Activated B cell treated with CpG ODN at 0.5 μM for 24 hours (primary cell): Measurements from ENCODE around the gene AVPI1. TPM values are rescaled to one million over a fixed set of nuclear protein-coding genes. Genes with fewer than 3 reads are reported as not detected.

Experiments used
- ATAC-seq: fragments of 200-7000 bp; cut with Tn5 transposase; one replicate; pipeline ENCODE4 v1.10.0; 2021; ENCODE audit warnings: low read depth, mild to moderate bottlenecking, moderate library complexity
- CTCF ChIA-PET: fragments of 350-600 bp; sonication (Branson Sonifier 250); formaldehyde crosslinking; loops from one replicate; lab custom pipeline; 2021; ENCODE audit warnings: antibody characterized with exemption; lab: Charles Lee
- POLR2A ChIA-PET: fragments of 350-600 bp; sonication (Branson Sonifier 250); formaldehyde crosslinking; loops from one replicate; lab custom pipeline; 2021; ENCODE audit warnings: antibody characterized with exemption; lab: Charles Lee
- DNase-seq: peaks from one replicate; pipeline ENCODE4 v3.0.0; 2022
- H3K27ac Mint-ChIP-seq: one replicate; pipeline ENCODE4 v1.8.0; 2020; ENCODE audit warnings: mixed read lengths
- H3K27me3 Mint-ChIP-seq: one replicate; pipeline ENCODE4 v1.8.0; 2021; ENCODE audit warnings: mixed read lengths
- H3K36me3 Mint-ChIP-seq: one replicate; pipeline ENCODE4 v1.8.0; 2021; ENCODE audit warnings: low read depth, mixed read lengths
- H3K4me1 Mint-ChIP-seq: one replicate; pipeline ENCODE4 v1.8.0; 2021; ENCODE audit warnings: mixed read lengths
- H3K4me3 Mint-ChIP-seq: one replicate; pipeline ENCODE4 v1.8.0; 2020; ENCODE audit warnings: mild to moderate bottlenecking, mixed read lengths
- H3K9me3 Mint-ChIP-seq: one replicate; pipeline ENCODE4 v1.8.0; 2020; ENCODE audit warnings: mixed read lengths
- CTCF ChIP-seq: fragments of 200-600 bp; IDR thresholded peaks from one replicate; pipeline ENCODE4 v1.8.0; 2022; ENCODE audit warnings: antibody characterized with exemption, mild to moderate bottlenecking
- intact Hi-C: fragments of 100-400 bp; cut with micrococcal nuclease; formaldehyde crosslinking; loops from one replicate; pipeline ENCODE4 v1.15.1; 2024
- total RNA-seq: library from RNA; stranded (reverse); gene quantifications from 2 replicates; pipeline ENCODE4 v1.2.3, GENCODE V29; 2022

Gene AVPI1
- total RNA-seq, 1 donor from 2014 or later: 0.51 TPM

GRCh38 chr10:97675222-97675621, 11.8 kb downstream of the AVPI1 start:
- DNase-seq (no peak), ATAC-seq (no peak)
- ChIA-PET POLR2A (no interaction called here), CTCF (interaction anchor here (0.8 to 8.1 kb wide), 5 partner anchors 9 to 61 kb away, joined by 3 to 86 read pairs (median 10); partner anchors contain the start of gene ZFYVE27)
- H3K4me3 Mint-ChIP-seq: no peak overlapping the region
- H3K36me3 Mint-ChIP-seq: peaks cover 43% of the 10 kb centered on the region
- H3K9me3 Mint-ChIP-seq: no peaks in the 10 kb centered on the region
- no peak for TF ChIP-seq CTCF
- no peak overlapping the region for H3K27ac Mint-ChIP-seq
- intact Hi-C loops: no loop called here
- H3K4me1 Mint-ChIP-seq: peaks cover 13% of the 10 kb centered on the region
- H3K27me3 Mint-ChIP-seq: no peaks in the 10 kb centered on the region

- ATAC-seq: no peak
- TF ChIP-seq CTCF: no peak
- no peak overlapping the region for H3K27ac Mint-ChIP-seq
- intact Hi-C loops: no loop called here
- no peaks in the 10 kb centered on the region for H3K9me3 Mint-ChIP-seq
- H3K4me1 Mint-ChIP-seq: peaks cover 13% of the 10 kb centered on the region
- ChIA-PET POLR2A (no interaction called here), CTCF (interaction anchor here (0.9 to 8.1 kb wide), 2 partner anchors 13 to 58 kb away, joined by 3 to 86 read pairs; partner anchors contain the start of gene AVPI1)
- H3K4me3 Mint-ChIP-seq: no peak overlapping the region
- H3K36me3 Mint-ChIP-seq: peaks cover 49% of the 10 kb centered on the region
- no peaks in the 10 kb centered on the region for H3K27me3 Mint-ChIP-seq
- no peak for DNase-seq
These were observed 13.1 kb downstream of the AVPI1 start for GRCh38 chr10:97673736-97674525.

- Mint-ChIP-seq H3K36me3 (peaks cover 70% of the 10 kb centered on the region), H3K27me3 (no peaks in the 10 kb centered on the region), H3K4me3 (no peak overlapping the region), H3K9me3 (no peaks in the 10 kb centered on the region), H3K27ac (no peak overlapping the region), H3K4me1 (no peaks in the 10 kb centered on the region)
- intact Hi-C loops: no loop called here
- POLR2A ChIA-PET: no interaction called here
- ATAC-seq (no peak), DNase-seq (no peak)
- CTCF ChIA-PET: no interaction called here
- no peak for TF ChIP-seq CTCF
These were observed 17.5 kb downstream of the AVPI1 start for GRCh38 chr10:97669571-97669970.

- Mint-ChIP-seq H3K9me3 (no peaks in the 10 kb centered on the region), H3K4me3 (no peak overlapping the region), H3K36me3 (peaks cover 71% of the 10 kb centered on the region), H3K4me1 (no peaks in the 10 kb centered on the region), H3K27ac (no peak overlapping the region), H3K27me3 (no peaks in the 10 kb centered on the region)
- intact Hi-C loops: no loop called here
- no peak for ATAC-seq
- TF ChIP-seq CTCF: no peak
- ChIA-PET CTCF (no interaction called here), POLR2A (interaction anchor here (1.4 kb wide), 1 partner anchor 20 kb away, joined by 4 read pairs; the partner anchor contains the start of gene AVPI1)
- no peak for DNase-seq
These were observed 19.6 kb downstream of the AVPI1 start for GRCh38 chr10:97667463-97667862.

- Mint-ChIP-seq H3K27ac (no peak overlapping the region), H3K4me1 (no peaks in the 10 kb centered on the region), H3K9me3 (no peaks in the 10 kb centered on the region), H3K4me3 (no peak overlapping the region), H3K27me3 (no peaks in the 10 kb centered on the region), H3K36me3 (peaks cover 72% of the 10 kb centered on the region)
- no peak for ATAC-seq
- ChIA-PET POLR2A (no interaction called here), CTCF (interaction anchor here (1.0 kb wide), 1 partner anchor 10 kb away, joined by 3 read pairs; no protein-coding TSS in a partner anchor)
- DNase-seq: no peak
- TF ChIP-seq CTCF: no peak
- intact Hi-C loops: no loop called here
These were observed 20.0 kb downstream of the AVPI1 start for GRCh38 chr10:97666992-97667391.
